Stimulated activated CD8-positive, alpha-beta memory T cell treated with anti-CD3 and anti-CD28 coated beads, Interleukin-12 subunit alpha, Interleukin-12 subunit beta, amount 100 ng/mL, for 4 hours (primary cell): ENCODE results near the gene METTL27.
"Not testable (repeated sequence)": the region's sequence is repeated elsewhere in the genome, so short reads cannot be mapped to it uniquely, and the experiment has no call there.

ENCODE experiments used
- DNase-seq: peaks from one replicate; pipeline ENCODE4 v3.0.0-alpha.2; 2020; ENCODE audit warnings: low read depth

The METTL27 gene

DNA sequence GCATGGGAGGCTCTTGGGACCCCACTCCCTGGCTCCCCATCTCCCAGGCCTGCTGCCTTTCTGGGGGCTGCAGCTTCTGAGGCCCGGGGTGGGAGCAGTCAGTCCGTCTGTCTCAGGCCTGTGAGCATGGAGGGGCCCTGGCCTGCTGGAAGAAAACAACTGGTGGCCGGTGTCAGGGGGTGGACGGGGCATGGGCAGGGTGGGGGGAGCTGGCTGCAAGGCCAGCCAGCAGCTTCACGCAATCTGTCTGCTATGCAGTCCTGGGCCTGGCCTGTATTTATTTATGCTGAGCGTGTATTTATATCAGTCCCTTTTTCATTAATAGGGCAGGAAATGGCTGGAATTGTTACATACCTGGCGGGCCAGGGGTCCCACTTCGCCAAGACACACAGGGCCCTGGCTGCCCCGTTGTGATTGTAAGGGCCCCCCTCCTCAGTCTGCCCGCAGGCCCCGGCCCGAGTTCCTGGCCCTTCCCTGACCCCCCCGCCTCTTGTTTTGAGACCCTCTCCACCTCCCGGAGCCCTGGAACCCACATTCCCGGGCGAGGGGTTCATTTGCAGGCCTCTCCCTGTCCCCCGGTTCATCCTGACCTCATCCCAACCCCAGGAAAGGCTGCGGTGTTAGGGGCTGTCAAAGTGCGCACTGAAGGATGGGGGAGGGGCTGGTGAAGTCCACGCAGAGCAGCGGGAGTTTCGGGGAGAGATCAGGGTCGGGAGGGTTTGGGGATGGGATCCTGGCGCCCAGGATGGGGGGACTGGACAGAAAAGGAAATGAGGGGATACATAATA, 26.9 kb upstream of the METTL27 start:
- no peak for DNase-seq

DNA sequence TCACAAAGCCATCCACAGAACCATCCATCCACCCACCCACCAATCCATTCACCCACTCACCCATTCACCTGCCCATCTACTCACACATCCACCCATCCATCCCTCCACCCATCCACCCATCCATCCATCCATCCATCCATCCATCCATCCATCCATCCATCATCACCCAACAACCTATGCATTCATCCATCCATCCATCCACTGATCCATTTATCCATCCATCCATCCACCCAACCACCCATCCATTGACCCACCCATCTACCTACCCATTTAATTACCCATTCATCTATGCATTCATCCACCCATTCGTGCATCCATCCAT, 24.1 kb upstream of the METTL27 start:
- DNase-seq, result no peak

DNA sequence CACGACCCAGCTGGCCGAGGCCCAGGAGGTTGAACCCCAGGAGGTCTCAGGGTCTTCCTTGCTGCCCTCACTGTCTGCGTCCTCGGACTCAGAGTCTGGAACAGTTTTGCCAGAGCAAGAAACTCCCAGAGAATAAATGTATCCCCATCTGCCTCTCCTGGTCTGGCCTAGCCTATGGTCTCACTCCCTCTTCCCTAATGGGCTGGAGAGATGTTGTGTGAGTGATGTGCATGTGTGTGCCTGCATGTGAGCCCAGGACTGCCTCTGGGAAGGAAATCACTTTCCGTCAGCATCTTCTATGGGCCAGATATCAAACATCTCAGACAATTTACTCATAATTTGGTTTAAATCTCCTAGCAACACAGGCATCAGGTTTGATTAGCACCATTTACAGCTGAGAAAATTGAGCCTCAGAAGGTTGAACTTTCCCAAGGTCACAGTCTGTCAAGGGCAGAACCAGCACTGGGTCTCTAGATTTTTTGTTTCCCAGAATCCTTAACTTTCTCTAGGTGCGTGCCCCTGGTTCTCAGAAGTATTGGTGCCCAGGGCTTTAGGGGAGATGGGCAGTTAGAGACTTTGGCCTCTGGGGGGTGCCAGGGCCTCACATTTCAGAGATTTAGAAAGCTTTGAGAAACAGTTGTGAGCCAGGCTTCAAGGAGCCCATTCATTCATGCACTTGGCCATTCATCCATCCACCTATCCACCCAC, 23.6 kb upstream of the METTL27 start:
- DNase-seq, result no peak

DNA sequence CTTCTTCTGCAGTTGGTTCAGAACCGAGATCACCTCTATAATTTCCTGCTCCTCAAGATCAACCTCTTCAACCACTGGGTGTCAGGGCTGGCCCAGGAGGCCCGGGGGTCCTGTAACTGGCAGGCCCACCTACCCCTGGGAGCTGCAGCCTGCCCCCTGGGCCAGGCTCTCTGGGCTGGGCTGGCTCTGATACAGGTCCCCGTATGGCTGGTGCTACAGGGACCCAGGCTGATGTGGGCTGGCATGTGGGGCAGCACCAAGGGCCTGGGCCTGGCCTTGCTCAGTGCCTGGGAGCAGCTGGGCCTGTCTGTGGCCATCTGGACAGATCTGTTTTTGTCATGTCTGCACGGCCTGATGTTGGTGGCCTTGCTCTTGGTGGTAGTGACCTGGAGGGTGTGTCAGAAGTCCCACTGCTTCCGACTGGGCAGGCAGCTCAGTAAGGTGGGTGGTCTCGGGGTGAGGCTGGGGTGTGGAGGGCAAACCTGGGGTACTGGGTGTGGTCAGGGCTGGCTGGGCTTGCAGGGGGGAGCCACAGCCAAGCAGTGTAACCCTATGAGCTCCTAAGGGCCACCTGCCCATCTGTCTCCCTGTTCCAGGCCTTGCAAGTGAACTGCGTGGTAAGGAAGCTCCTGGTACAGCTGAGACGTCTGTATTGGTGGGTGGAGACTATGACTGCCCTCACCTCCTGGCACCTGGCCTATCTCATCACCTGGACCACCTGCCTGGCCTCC, 22.8 kb upstream of the METTL27 start:
- DNase-seq, result no peak

DNA sequence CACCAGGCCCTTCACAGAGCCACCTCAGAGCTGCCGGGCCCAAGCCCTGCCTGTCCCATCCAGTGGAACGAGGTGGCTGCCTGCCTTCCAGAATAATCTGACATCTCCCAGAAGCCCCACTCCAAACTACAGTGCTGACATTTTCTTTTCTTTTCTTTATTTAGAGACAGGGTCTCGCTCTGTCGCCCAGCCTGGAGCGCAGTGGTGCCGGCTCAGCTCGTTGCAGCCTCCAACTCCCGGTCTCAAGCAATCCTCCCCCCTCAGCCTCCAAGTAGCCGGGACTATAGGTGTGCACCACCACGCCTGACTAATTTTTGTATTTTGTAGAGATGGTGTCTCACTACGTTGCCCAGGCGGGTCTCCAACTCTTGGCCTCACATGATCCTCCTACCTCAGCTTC, 19.0 kb upstream of the METTL27 start:
- DNase-seq, result no peak

DNA sequence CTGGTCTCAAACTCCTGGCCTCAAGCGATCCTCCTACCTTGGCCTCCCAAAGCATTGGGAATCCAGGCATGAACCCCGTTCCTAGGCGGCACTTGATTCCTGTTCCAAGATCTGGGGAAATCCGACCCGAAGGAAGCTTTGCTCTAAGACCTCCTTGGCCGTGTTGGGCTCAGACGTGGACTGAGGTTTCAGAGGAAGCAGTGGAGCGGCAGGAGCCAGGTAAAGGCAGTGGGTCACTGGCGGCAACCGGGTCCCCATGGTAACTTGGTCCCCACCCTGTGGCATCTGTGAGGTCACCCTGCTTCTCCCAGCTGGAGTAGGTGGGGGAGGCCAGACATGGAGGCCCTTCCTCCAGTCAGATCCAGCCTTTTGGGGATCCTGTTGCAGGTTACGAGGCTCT, 18.5 kb upstream of the METTL27 start, which contains the start of gene TMEM270:
Gene TMEM270, plus strand, starts transcription at position 301 of the 400 bp plus-strand sequence. Its CDS starts 36 bp downstream, at position 337.
- DNase-seq, result no peak

DNA sequence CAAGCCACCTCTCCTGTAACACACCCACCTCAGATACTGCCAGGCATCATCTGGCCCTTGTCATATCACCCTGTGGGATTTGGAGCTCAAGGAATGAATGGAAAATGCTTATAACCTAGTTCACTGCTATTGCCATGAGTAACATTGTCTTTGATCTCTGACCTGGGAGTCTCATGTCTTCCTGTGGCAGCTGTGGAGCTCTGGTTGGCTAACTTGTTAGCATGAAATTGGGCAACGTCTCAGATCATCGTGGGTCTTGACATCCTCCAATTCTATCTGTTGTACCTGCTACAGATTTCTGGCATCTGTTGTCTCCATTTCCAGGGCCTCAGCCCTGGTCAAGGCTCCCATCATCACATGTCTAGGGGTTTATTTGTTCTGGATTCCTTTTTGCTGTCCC, 16.5 kb upstream of the METTL27 start:
- no peak for DNase-seq

DNA sequence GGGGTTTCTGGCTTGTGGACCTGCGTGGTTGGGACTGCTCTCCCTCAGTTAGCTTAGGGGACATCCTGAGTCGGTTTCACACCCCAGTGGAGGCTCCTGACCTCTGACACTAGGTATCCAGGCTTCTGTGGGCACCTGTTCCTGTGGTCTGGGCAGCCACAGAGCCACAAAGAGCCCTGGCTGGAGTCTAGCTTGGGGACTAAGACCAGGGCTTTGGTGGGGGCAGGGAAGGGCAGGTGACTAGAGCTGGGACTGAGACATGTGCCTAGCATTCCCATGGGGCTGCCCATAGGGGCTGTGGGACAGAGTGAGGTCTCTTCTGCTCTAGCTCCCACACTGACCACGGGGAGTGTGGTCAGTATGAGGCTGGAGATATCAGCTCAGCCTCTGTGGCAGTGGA, 14.6 kb upstream of the METTL27 start:
- DNase-seq, result no peak

DNA sequence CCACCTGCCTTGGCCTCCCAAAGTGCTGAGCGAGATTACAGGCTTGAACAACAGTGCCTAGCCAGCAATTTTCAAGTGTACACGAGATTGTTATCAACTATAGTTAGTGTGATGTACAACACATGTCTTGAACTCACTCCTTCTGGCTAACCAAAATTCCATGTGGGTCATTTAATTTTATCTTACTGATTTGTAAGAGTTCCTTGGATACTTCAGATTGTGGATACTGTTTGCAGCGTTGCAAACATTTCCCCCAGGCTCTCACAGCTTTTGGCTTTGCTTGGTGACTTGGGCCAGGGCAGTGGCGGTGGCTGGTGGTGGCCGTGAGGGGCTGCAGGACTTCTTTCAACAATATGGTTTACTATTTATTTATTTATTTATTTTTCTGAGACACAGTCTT, 10.2 kb upstream of the METTL27 start:
- no peak for DNase-seq

DNA sequence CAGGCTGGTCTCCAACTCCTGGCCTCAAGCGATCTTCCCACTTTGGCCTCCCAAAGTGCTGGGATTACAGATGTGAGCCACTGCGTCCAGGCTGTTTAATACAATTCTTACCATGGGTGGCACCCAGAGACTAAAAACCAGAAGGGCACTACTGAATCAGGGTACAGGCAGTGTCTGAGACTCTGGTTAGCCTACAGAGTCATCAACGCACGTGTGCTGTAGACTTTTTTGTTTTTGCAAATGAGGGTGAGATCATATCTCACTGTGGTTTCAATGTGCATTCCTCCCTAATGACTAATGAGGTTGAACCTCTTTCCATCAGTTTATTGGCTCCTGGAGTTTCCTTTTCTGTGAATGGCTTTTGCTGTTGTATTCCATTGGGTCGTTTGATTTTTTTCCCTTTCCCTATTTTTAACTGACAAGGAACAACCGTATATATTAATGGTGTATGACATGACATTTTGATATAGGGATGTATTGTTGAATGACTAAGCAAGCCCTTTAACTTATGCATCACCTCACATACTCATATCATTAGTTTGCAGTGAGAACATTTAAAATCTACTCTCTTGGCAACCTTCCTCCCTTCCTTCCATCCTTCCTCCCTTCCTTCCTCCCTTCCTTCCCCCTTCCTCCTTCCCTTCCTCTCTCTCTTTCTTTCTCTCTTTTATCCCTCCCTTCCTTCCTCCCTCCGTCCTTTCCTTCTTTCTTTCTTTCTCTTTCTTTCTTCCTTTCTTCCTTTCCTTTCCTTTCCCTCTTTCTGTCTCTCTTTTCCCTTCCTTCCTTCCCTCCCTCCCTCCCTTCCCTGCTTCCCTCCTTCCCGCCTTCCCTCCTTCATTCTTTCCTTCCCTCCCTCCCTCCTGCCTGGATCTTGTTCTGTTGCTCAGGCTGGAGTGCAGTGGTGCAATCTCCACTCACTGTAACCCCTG, 9.4 kb upstream of the METTL27 start:
- no peak for DNase-seq

DNA sequence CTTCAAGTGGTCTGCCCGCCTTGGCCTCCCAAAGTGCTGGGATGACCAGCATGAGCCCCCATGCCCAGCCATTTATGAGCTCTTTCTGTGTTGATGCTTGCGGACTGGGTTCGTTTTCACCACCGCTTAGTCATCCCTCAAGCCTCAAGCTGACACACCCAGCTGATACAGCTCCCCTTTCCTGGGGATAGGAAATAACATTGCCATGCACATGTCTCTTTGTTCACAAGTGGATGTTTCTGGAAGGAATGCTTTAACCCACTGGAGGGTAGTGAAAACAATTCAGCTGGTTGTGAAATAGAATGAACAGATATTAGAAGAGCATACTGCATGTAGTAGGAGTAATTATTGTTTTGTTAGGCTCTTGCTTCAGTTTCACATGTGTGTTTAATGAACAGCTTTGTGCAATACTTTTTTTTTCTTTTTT, 8.5 kb upstream of the METTL27 start:
- no peak for DNase-seq

DNA sequence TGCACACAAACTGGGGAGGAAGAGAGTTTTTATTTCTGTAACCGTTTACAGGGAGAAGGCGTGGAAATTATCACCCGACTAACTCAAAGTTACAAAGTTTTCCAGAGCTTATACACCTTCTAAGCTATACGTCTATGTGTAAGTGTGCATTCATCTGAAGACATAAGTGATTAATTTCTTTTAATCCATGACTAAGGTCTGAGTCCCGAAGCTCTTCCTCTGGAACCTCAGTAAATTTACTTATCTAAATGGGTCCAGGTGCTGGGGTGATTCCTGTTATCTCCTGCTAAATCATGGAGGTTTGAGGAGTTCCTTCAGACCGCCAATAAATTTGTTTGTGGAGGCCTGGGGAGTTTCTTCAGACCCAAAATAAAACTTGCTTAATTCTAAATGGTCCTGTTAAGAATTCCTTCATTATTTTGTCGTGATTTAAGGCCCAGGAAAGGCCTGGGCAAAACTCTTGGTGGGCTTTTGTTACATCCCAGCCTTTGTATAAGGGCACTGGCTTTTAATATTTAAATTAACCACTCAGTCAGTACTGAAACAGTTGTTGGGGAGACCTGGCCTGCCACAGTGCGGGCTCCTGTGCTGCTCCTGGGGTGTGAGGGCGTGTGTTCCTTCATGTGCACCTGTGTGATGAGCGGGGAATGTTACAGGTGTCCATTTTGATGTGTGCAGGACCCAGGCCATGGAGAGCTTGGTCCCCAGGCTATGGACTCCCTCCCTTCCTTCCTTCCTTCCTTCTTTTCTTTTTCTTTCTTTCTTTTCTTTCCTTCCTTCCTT, 5.8 kb upstream of the METTL27 start:
- DNase-seq, result no peak

DNA sequence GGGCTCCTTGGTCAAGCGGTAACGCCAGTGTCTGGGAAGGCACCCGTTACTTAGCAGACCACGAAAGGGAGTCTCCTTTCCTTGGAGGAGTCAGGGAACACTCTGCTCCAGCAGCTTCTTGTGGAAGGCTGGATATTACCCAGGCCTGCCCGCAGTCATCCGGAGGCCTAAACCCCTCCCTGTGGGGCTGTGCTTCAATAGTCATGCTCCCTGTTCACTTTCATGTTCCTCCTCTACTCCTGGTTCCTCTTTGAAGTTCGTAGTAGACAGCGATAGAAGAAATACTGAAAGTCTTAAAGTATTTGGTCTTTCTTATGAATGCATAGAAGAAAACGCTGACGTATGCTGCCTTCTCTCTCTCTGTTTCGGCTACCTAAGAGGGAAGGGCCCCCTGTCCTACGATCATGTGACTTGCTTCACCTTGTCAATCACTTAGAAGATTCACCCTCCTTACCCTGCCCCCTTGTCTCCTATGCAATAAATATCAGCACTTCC, 3.4 kb upstream of the METTL27 start:
- DNase-seq, result not testable (repeated sequence)

DNA sequence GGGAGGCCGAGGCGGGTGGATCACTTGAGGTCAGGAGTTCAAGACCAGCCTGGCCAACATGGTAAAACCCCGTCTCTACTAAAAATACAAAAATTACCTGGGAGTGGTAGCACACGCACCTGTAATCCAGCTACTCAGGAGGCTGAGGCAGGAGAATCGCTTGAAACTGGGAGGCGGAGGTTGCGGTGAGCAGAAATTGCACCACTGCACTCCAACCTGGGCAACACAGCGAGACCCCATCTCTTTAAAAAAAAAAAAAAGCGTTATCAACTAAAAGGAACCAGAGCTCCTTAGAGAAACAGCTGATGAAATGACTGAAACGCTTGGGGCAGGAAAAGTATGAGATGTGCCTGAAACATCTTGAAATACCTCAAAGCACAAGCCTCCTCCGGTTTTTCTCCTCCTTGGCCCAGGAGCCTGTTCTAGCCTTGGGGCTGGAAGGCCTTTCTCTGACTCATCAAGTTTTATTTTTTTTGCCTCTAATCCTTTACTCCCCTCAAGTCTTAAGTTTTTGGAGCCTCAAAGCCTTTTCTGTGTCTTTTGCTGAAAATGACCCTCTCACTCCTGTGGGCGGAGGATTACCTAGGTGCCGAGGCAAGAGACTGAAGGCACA, 2.6 kb upstream of the METTL27 start:
- DNase-seq, result no peak

DNA sequence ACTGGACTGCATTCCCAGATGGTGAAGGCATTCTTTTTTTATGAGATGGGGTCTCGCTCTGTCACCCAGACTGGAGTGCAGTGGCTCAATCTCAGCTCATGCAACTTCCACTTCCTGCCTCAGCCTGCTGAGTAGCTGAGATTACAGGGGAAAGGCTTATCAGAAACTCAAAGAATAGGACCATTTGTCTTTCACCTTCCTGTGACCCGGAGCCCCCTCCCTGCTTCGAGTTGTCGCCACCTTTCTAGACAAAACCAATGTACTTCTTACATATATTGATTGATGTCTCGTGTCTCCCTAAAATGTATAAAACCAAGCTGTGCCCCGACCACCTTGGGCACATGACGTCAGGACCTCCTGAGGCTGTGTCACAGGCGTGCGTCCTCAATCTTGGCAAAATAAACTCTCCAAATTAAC, 1.8 kb upstream of the METTL27 start:
- no peak for DNase-seq

DNA sequence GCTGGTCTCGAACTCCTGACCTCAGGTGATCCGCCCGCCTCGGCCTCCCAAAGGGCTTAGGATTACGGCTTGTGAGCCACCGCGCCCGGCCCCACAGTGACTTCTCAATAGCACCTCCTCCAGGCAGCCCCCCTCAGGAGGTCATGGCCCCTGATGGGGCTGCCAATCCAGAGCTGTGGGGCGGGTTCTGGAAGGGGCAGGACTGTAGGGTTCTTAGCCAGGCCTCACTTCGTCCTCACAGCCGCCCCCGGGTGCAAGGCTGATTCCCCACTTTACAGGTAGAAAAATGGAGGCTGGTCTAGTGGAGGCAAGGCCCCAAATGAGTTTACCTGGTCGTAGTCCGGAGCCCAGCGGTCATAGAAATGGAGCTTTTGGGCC, 638 bp downstream of the METTL27 start:
- no peak for DNase-seq

DNA sequence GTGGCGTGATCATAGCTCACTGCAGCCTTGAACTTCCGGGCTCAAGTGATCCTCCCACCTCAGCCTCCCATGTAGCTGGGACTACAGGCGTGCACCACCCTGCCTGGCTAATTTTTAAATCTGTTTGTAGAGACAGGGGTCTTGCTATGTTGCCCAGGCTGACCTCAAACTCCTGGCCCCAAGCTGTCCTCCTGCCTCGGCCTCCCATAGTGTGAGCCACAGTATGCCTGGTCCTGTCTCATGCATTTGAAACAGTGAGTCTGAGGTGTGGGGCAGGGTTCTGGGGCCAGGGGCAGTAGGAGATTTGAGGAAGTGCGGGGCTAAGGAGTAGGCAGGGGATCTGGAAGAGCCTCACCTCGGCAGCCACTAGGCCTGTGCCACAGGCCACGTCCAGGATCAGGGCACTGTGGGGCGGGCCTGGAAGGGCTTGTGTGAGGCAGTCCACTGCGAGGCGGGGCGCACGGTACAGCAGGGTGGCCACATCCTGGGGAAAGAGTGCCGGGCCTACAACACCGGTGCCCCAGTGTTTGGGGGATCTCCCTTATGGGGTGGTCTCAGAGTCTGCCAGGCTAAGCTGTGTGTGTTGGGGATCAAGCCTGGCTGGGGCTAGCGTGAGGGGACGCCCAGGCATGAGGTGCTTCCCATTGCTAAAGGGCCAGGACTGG, 1.5 kb downstream of the METTL27 start:
- DNase-seq, result no peak

DNA sequence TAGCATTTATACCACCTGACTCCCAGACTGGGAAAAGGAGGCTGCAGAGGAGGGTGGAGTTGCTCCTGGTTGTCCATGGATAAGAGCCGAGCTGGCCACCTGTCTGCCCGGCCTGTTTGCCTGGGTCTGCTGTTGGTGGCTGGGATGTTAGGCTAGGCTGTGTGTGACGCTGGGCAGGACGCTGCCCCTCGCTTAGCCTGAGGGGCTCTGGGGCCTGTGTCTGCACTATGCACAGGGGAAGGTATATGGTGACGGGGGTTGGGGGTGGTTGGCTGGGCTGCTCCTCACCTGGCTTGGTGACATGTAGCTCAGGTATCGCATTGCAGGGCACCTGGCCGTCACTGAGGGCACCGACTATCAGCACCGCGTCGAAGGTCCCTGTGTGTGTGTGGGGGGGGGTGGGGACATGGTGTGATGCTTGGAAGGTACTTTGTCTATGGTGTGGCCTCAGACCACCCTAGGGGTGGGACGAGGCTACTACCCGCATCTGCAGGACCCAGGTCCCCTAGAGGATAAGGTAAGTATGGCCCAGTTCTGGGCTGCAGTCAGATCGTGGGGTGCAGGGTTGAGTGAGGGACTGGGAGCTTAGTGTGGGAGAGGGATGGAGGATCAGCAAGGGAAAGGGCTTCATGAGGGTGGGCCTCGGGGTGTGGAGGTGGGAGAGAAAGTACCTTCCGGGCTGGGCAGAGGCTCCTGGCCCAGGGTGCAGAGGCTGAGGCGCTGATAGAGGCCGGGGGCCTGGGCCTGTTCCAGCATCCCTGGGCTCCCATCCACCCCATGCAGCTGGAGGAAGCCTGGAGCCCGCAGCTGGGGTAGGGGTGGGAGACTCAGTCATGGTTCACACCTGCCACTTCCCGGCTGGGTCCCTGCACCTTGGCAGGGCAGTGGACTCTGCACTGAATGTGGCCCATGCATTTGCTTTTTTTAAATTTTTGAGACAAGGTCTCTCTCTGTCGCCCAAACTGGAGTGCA, 2.3 kb downstream of the METTL27 start:
- no peak for DNase-seq

DNA sequence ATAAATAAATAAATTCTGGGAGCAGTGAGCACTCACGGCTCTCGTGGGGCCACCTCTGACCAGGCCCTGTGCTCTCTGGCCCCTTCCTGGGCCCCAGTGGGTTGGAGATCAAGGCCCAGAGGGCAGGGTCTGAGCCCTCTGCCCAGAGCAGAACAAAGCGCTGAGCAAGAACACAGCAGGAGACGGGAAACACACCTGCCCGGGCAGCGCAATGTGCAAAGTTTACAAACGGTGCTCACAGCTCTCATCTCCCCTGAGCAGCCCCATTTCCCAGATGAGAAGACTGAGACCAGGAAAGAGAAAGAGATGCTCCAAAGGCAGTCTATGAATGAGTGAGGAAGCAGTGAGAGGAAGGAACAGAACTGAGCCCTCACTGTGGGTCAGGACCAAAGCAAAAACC, 3.0 kb downstream of the METTL27 start:
- no peak for DNase-seq
